AG08395 (cell line): ENCODE measurements around the gene B4GALT1.
"Not testable (repeated sequence)": the region's sequence is repeated elsewhere in the genome, so short reads cannot be mapped to it uniquely, and the experiment has no call there.

Experiments used
- DNase-seq: peaks from one replicate; pipeline ENCODE4 v3.0.0; 2012; ENCODE audit warnings: mixed read lengths, low spot score

B4GALT1 gene

GRCh38 chr9:33184963-33185362 lies 17.8 kb upstream of the B4GALT1 start:
- no peak for DNase-seq

GRCh38 chr9:33182519-33182918 lies 15.4 kb upstream of the B4GALT1 start:
- no peak for DNase-seq

DNA sequence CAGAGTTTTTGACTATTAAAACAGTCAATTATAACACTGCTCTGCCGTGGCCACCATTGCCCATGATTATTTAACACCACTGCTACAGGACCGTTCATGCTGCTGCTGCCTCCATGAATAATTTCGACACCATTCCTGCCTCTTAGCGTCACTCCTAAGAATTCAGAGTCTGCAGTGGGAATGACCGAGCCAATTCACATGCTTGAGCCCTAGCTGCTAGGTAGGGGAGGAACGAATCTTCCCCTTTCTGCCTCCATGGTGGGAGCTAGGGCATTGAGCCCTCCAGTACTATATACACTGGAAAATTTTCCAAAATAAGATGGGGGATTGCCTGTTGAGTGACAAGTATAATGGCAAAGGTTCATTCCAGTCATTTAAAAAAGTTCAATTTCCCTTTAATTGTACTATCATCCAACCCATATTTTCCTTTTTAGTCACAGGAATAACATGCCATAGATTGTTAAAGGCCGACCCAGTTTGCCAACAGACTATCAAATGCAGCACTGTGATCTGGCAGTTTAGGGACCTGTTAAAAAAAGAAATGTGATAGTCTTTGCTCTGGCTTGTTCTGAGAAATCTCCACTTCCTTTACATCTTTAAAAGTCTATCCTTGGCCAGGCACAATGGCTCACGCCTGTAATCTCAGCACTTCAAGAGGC lies 13.5 kb upstream of the B4GALT1 start:
- DNase-seq: peak; percentile 62

DNA sequence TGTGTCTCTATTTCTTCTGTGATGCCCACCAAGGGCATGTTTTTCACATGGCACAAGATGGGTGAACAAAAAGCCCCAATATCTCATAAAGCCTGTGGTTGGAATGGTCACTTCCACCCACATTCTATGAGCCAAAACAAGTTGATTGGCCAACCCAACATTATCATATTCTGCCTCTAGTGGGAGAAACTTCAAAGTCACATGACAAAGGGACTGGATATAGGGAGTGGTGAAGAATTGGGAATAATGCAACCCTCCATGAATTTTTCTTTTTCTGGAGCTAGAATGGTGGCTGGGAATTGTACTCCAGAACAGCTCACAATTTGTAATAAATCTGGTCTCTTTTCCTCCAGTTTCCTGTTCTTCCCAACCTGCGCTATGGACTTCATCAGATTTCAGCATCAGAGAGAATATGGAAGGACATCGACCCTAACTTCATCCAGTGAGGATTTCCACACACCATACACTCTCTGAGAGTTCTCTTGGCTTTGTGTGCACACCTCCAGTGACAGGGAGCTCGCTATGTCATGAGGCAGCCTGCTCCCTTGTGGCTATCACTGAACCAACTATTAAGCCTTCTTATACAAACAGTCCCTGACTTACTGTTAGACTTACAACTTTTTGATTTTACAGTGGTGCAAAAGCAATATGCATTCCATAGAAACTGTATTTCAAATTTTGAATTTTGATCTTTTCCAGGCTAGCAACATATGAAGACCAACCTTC lies 12.0 kb upstream of the B4GALT1 start:
- DNase-seq: no peak

DNA sequence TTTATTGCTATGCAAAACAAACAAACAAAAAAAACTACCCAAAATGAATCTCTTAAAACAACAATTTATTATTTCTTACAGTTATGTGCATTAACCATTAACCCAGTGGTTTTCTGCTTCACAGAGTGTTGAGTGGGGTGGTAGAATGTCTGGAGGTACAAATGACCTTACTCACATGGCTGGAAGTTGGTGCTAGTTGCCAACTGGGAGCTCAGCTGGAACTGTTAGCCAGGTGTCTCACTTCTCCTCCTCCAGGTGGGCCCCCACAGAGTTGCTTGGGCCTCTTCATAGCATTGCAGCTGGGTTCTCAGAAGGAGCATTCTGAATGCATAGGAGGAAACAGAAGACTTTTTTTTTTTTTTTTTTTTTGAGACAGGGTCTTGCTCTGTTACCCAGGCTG lies 10.5 kb upstream of the B4GALT1 start:
- no peak for DNase-seq

DNA sequence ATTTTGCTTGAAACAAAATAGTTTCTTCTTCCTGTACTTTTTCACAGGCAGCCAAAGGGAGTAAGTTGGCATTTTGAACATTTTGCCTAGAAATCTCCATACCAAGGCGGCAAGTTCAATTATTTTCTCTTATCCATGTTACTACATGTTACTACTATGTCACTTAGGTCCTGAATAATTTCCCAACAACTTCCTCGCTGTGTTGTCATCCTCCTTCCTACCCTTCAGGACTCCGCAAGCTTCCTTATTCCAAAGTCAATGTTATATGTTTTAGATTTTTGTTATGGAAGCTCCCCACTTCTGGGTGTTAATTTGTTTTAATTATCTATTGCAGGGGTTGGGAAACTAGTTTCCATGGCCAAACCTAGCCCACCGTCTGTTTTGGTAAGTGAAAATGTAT lies 9.9 kb upstream of the B4GALT1 start:
- no peak for DNase-seq

DNA sequence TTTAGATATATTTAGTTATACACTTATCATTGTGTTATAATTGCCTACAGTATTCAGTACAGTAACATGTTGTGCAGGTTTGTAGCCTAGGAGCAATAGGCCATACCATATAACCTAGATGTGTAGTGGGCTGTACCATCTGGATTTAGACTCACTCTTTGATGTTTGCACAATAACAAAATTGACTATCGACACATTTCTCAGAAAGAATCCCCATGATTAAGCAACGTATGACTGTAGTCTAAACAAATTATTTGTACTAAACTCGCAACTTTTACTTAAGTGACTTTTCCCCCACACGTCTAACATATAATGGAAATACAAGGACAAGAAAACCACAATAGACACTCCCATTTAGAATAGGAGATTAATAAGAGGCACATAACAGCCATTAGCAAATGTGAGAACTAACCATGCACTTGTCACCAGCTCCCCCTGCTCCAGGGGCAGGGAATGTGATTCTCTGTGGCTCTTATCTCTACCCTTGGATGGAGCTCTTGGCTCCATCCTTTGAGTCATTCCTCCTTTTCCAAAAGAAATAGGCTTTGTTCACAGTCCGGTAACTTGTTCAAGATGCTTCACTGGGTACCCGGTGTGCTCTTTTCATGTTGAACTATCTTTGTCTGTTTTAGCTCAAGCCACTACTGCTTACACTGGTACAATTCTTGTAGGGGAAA lies 8.7 kb upstream of the B4GALT1 start:
- DNase-seq: no peak

GRCh38 chr9:33172256-33173238 lies 5.4 kb upstream of the B4GALT1 start:
- DNase-seq: no peak

GRCh38 chr9:33170464-33171415 lies 3.6 kb upstream of the B4GALT1 start:
- no peak for DNase-seq

GRCh38 chr9:33168941-33169544 lies 1.9 kb upstream of the B4GALT1 start:
- no peak for DNase-seq

GRCh38 chr9:33167972-33168461 lies 881 bp upstream of the B4GALT1 start:
- DNase-seq: no peak

GRCh38 chr9:33166231-33167083 lies 679 bp downstream of the B4GALT1 start:
- DNase-seq: no peak

- DNase-seq: peak; percentile 45
Measured at GRCh38 chr9:33165263-33166151, 1.6 kb downstream of the B4GALT1 start.

DNA sequence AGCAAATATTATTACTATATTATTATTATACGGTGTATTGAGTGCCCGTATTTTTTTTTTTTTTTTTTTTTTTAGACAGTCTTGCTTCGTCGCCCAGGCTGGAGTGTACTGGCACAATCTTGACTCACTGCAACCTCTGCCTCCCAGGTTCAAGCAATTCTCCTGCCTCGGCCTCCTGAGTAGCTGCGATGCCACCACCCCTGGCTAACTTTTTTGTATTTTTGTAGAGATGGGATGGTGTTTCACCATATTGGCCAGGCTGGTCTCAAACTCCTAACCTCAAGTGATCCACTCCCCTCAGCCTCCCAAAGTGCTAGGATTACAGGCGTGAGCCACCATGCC lies 2.2 kb downstream of the B4GALT1 start:
- DNase-seq: not testable (repeated sequence)

GRCh38 chr9:33164138-33164809 lies 2.9 kb downstream of the B4GALT1 start:
- DNase-seq: no peak

GRCh38 chr9:33163433-33164137 lies 3.6 kb downstream of the B4GALT1 start:
- no peak for DNase-seq

DNA sequence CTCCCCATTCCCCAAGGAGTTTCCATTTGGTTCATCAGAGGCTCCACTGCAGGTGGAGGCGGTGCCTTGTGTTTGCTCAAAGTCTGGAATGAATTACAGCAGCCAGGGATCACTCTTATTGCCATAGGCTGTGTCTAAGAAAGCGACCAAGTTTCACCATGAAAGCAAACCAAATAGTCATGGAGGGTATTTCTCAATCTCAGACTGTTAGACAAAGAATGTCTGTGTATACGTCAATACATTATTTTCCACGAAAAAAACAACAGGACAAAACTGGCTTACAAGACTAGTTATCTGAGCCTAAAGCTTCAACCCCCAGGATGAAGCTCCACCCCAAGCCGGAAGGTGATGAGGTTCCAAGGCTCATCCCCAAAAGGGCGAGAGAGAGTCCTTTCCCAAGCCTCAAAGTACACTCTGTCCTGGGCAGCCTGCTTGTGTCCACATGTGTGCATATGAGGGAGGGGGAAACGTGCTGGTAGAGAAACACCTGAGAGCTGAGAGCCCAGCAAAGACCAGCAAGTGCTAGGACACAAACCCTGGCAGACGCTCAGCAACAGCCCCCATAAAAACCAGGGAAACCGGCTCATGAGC lies 4.3 kb downstream of the B4GALT1 start:
- peak; percentile 47 for DNase-seq
